GM21576 (cell line): Measurements from ENCODE around the gene CDC37L1.
"Not testable (repeated sequence)": the region's sequence is repeated elsewhere in the genome, so short reads cannot be mapped to it uniquely, and the experiment has no call there.

ENCODE experiments used
- ATAC-seq: cut with Tn5 transposase; IDR thresholded peaks from one replicate; pipeline ENCODE4 v1.9.1; 2021; ENCODE audit warnings: mild to moderate bottlenecking, moderate library complexity; ENCODE audit not compliant: unreplicated experiment

The CDC37L1 gene

DNA sequence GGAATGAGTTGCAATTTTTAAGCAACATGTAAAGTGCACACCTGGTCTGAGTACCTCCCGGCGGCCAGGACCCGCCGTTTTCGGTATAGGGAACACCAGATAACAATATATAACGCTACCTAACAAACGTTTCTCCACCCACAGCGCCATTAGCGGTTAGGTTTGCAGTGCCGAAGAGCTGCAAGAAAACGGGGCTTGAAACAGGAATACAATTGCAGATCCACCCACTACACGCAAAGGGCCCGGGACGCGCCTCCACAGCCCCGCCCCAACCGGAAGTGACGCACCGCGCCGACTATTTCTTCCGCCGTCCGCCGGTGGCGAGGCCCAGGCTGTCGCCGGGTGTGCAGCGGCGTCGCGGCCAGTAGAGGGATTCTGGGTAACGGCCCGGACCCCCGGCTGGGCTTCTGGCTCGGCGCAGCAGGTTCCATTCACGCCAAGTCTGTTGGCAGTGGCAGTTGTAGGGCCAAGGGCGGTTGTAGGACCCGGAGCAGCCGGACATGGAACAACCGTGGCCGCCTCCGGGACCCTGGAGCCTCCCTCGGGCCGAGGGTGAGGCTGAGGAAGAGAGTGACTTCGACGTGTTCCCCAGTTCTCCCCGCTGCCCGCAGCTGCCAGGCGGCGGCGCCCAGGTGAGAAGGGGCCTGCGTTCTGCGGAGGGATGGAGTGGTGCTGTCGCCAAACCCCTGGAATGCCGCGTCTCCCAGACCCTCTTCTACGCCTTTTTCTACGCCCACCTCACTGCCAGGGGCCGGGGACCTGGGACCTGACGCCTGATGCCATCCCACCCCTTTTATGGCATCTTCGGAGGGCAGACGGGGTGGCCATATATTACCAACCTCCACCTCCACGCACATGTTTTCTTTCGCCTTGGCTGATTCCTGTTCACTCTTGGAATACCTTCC lies at the start of gene CDC37L1:
Gene CDC37L1 (plus strand): TSS at position 302 of the 905 bp plus-strand sequence. CDS start 199 bp downstream, at position 501.
- peak; percentile 96 for ATAC-seq

DNA sequence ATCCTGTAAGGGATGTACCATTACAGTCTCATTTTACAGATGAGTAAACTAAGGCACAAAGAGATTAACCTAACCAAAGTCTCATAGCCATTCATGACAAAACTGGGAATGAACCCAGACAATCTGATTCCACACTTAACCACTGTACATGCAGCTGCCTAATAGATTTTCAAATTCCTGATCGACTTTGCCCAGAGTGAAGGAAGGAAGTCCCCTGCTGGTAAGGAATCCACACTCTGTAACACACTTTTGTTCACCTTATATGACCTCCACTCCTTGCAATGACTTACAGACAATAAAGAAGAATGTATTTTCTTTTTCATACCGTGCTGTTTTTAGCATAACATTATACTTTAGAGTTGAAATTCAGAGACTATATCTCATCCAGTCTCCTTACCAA lies 48.5 kb upstream of the CDC37L1 start:
- no peak for ATAC-seq

DNA sequence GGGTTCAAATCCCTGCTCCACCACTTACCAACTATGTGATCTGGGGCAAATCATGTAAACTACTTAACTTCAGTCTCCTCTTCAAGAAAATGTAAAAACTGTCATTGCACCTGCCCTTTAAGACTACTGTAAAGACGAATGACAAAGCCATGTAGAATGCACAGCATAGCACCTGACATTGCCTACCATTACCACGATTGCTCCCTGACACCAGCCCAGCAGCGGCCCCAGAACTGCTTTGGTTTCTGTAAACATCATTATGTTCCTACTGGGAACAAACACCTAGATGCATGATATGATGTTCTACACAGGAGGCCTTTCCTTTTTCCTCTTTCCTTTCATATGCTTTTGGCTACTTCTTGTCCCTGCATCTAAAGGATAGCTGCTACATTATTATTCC lies 40.4 kb upstream of the CDC37L1 start:
- ATAC-seq = no peak

DNA sequence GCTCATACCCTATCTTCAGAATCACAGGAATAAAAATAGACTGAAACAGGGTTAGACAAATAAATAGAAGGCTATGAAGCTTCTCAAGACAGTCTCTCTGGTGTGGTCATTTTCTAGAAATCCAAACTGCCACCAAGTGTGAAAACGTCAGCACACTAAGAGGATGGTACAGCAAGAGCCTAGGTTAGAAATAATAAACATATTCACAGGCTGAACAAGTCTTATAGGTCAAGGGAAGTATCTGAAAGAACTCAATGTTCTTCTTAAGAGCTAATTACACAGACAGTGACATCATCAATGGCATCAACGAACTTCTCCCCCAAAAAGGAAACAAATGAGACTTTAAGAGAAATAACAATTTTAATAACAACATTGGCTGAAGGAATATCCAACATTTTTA lies 39.9 kb upstream of the CDC37L1 start:
- no peak for ATAC-seq

DNA sequence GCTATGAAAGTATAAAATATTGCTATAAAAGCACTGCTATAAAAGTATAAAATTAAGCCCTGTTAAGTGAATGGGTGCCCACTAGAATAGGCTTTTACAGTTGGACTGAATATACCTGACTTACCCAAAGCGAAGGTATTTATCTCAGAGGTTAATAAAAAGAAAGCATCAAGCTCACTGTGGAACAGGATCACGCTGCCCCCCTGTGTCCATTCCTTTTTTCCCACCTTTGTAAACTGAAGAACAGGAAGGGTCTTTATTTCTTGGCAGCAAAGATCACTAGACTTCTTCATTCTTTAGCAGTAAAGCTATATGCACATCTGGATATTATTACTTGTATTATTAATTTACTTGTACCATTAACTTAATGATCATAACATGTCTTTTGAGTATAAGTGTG lies 39.3 kb upstream of the CDC37L1 start:
- ATAC-seq = no peak

DNA sequence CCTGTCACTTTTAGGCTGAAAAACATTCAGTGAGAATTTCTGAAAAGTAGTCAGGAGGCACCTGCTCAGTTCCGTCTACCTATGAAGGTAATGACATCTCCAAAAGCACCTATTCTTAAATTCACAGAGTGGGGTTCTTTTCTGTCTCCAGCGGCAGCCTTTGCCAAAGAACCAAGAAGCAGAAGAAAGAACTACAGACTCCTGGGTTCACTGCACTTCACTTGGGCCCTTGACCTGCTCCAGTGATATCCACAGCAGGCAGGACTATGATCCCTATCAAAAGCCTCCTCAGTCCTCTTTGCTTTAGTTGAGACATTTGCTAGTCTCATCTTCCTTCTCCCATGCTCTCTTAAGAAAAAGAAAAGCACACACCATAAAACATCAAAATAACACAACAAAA lies 37.0 kb upstream of the CDC37L1 start:
- no peak for ATAC-seq

DNA sequence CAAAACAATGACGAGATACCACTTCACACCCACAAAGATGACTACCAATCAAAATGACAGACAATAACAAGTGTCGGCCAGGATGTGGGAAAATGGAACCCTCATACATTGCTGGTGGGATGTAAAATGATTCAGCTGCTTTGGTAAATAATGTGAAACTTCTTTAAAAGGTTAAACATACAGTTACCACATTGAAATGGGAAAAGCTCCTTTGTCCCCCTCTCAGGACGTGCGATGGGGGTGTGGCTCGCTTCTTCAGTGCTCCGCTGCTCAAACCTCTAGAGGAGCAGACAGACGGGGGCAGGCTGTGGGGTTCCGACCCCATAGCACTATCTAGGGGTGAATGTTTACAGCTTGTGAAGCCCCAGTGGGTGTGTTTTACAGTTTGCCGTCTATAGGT lies 25.3 kb upstream of the CDC37L1 start:
- ATAC-seq = no peak

DNA sequence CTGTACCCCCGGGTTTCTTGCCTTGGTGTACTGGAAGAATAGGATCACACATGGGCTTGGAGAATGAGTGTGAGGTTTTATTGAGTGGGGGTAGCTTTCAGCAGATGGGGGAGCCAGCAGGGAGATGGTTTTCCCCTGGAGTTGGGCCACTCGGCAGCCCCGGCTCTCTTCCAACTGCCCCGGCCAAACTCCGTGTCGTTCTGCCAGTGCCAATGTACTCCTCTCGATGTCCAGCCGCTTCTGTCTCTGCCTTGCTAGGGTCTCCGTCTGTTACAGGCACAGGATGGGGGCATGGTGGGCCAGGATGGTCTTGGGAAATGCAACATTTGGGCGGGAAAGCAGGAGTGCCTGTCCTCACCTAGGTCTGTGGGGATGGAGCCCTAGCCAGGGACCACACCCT lies 24.8 kb upstream of the CDC37L1 start:
- no peak for ATAC-seq

DNA sequence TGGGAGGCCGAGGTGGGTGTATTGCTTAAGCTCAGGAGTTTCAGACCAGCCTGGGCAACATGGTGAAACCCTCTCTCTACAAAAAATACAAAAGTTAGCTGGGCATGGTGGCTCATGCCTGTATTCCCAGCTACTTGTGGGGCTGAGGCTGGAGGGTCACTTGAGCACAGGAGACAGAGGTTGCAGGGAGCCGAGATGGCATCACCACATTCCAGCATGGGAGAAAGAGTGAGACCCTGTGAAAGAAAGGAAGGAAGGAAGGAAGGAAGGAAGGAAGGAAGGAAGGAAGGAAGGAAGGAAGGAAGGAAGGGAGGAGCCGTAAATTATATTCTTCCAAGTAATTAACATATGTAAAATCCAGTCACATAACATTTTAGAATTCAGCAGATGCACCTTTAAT lies 23.2 kb upstream of the CDC37L1 start:
- not testable (repeated sequence) for ATAC-seq

DNA sequence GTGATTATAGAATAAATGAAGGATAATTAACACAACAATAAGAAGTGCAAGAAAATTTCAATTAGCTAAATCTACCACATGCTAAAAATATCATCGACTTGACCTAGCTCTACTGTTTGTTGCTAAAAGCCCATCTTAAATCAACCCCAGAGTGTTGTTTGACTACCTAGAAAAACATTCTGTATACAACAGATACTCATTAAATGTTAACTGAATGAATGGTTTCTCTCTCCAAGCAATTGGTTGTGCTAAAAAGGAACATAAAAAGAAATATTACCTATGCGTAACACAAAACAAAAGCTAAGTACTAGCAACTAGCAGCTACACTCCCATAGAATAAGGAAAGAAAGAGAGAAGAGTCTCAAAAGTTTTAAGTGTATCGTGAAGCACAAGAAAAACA lies 22.7 kb upstream of the CDC37L1 start:
- ATAC-seq = no peak

DNA sequence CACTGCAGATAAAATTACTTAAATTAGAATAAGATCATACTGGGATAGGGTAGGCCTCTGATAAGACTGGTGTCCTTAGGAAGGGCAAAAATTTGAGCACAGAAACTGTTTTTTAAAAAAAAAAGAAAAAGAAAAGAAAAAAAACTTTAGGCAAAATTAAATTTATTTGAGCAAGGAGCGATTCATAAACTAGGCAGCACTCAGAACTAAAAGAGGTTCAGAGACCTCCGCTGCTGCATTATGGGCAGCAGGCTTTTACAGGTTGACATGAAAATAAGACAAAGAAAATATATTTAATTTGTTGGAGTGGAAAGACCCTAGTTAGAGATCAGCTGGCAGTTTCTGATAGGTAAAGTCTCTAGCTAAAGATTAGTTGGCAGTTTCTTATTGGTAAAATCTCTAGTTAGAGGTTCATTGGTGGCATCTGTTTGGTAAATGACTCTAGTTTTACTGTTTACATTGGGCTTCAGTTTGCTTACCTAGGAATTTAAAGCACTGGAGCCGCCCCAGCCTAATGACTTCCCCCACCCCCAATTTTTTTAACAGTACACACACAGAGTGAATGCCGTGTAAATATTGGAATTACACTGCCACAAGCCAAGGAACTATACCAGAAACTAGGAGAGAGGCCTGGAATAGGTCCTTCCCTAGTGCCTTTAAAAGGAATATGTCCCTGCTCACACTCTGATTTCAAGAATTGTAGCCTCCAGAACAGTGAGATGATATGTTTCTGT lies 21.8 kb upstream of the CDC37L1 start:
- ATAC-seq = no peak

DNA sequence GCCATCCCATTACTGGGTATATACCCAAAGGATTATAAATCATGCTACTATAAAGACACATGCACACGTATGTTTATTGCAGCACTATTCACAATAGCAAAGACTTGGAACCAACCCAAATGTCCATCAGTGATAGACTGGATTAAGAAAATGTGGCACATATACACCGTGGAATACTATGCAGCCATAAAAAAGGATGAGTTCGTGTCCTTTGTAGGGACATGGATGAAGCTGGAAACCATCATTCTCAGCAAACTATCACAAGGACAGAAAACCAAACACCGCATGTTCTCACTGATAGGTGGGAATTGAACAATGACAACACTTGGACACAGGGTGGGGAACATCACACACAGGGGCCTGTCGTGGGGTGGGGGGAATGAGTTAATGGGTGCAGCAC lies 18.7 kb upstream of the CDC37L1 start:
- ATAC-seq = not testable (repeated sequence)

DNA sequence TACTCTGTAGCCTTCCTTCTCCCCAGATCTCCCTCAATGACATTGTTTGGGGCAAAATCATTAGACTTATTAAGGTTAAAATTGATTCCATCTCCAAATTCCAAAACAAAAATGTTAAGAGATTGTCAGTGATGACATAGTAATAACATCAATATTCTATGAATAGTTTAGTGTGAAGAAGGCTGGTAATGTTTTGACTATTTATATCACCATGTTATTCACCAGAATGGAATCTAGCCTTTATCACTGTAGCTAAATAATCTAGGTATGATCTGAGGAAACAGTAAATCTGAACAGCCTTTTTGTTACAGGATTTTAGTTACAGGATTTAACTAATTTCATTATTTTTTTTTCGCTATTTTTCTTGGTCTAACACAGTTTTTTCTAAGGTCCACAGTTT lies 18.2 kb upstream of the CDC37L1 start:
- ATAC-seq = no peak

DNA sequence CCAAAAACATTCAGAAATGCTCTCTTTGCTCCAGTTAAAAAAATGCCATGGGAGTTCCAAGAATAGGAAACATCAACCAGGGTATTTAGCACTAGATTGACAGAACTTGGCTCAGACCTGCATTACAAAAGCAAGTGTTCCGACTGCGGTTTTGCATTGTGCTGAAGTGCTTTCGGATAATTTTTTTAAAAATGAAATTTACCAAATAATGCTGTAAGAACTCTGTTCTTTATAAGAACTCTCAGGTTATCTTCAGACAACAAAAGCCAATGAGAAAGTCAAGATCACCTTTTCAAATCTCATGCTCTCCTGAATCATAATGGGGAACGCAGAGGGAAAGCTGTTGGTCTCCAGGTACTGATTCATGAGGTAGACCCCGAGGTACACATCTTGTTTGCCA lies 17.8 kb upstream of the CDC37L1 start:
- no peak for ATAC-seq

DNA sequence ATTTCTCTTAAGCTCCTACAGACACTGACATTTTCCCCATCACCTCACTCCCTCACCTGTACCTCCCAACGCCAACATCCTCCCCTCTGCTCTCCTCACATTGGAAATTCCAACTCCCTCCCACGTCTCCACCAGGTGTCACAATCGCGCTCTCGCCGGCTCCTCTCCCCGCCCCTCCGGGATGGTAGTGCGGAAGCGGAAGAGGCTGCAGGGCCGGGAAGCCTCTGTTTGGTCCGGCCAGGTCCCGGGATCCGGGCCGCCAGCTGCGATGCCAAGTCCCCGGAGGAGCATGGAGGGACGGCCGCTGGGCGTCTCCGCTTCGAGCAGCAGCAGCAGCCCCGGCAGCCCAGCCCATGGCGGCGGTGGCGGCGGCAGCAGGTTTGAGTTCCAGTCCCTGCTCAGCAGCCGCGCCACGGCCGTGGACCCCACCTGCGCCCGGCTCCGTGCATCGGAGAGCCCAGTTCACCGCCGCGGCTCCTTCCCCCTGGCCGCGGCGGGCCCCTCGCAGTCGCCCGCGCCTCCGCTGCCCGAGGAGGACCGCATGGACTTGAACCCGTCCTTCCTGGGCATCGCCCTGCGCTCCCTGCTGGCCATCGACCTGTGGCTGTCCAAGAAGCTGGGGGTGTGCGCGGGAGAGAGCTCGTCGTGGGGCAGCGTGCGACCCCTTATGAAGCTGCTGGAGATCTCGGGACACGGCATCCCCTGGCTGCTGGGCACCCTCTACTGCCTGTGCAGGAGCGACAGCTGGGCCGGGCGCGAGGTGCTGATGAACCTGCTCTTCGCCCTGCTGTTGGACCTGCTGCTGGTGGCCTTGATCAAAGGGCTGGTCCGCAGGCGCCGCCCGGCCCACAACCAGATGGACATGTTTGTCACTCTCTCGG lies 17.0 kb upstream of the CDC37L1 start, which contains the start of gene PLPP6:
Gene PLPP6 (plus strand): TSS at position 187 of the 881 bp plus-strand sequence. CDS start 82 bp downstream, at position 269.
- ATAC-seq = peak; percentile 85

DNA sequence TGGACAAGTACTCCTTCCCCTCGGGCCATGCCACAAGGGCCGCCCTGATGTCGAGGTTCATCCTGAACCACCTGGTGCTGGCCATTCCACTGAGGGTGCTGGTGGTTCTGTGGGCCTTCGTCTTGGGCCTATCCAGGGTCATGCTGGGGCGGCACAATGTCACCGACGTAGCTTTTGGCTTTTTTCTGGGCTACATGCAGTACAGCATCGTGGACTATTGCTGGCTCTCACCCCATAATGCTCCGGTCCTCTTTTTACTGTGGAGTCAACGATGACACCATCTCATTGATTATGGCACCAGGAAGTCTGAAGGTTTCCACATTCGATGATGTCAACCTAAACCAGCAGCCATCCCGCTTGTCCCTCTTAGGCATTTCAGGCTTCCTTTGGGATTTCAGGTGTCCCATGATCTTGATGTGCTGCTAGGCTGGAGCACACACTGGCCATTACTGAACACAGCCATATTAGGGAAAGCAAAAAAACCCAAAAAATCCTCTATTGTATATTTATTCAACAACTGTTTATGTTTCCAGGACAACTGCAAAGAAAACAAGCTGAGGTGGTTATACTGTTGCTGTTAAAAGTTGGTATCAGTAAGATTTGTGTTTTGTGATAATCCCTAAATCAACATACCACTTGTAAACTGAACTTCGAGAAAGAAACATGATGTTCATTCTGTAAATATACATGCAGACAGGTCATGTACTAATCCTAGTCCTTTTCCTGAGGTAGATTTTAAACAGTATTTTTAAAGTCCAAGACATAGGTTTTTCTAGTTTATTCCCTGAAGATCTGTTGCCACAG lies 16.2 kb upstream of the CDC37L1 start:
- ATAC-seq = peak; percentile 1

DNA sequence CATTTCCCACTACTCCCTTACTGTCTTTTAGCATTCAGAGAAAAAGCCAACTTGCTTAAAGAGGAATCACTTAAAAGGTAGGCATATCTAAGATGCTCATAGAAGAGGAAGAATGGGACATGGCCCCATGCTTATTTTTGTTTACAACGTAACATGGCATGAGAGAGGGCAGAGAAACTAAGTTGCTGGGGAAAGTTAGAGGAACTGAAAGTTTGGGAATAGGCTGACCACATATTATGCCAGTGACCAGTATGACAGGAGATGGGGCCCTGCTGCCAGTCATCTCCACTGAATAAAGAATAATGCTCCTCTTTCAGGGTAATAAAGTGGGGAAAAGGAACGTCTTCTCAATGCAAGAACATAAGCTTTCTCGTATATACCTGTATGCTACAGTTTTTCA lies 15.4 kb upstream of the CDC37L1 start:
- ATAC-seq = no peak

DNA sequence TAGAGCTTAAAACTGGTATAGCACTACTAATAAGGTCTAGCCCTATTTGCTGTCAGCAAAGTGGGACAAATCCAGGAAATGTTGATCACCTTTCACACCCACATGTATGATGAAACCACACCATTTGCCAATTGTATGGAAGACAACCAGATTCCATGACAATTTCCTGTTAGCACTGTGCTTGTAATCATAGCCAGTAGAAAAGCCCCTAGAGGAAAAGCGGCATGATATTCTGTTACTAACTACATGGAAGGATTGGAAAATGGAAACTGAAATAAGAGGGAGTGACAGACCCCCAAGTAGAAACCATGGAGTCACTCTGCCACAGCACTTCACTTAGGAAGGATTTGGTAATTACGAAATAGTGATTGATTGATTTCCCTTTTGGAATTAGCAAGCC lies 14.0 kb upstream of the CDC37L1 start:
- no peak for ATAC-seq

DNA sequence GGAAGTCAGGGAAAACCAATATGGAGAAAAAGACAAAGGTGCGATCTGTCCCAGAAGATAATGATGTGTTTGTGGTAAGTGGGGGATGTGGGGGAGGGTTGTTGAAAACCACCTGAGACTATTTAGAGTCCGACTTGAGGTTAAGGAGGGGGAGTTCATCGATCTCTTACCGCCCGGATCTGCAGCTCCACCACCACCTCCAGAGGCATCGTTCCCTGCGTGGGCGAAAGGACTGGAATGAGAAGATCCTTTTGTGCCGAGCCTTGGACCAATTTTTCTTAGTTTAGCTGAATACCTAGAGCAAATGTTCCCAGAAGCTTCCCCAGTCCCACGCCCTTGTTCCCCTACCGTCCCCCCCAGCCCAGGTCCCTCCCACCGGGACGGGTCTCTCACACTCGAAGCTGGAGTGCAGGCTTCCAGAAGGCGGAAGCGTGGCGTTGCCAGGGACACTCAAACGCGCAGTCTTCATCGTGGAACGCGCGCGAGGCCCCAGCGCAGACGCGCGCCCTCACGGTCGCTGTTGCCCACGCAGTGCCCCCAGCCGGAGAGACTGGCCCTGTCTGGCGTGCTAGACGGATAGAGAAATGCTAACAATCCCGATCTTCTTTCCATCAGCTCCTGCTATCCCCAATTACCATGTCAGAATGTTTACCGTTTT lies 13.2 kb upstream of the CDC37L1 start, which contains the start of gene SPATA6L:
Gene SPATA6L (minus strand): TSS at position 439 of the 658 bp plus-strand sequence. CDS start 230 bp downstream, at position 209.
- peak; percentile 39 for ATAC-seq
